Measurements from ENCODE around the gene HMX2. TPM values are rescaled to one million over a fixed set of nuclear protein-coding genes. Genes with fewer than 3 reads are reported as not detected.

HMX2 gene
- total and polyA plus RNA-seq, 2 of the 8 experiments (the other 6 are each of a cell fraction or from before 2014, with no cell fraction given): 2.0 to 2.7 TPM

DNA sequence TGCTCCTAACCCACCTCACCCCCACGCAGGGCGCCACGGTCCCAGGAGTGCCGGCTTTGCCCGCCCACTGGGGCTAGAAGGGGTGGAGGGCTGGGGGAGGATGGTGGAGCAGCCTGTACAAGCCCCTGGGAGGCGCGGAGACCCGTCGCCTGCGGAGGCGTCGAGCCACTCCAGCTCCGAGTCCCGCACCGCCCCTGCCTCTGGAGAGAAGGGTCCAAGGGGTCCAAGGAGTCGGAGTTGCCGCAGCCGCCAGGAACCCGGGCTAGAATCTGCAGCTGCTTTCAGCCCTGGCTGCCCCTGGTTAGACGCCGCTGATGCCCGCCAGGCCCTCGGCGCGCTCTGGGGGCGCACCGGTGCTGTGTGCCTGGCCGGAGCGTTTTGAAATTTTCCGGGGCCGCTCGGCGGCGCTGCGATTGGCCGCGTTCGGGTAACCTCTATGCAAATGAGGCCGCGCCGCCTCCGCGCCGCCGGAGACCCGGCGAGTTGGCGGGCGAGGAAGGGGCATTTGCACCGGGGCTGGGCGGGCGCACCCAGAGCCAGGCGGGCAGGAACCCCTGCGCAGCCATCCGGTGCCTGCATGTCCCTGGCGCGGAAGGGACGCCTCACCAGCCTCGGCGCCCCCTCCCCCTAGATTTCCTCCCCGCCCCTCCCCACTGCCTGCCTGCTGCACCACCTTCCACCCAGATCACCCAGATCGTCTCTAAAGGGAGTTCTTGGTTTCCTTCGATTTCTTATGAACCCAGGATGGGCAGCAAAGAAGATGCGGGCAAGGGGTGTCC is at the start of gene HMX2 (continued):
- TF ChIP-seq EZH2 (IDR thresholded peaks at IDR 0.05; ENCODE audit: low read depth, low read length, severe bottlenecking) (no peak), CREB1 (IDR thresholded peaks at IDR 0.05) (no peak), JUN (IDR thresholded peaks at IDR 0.05; ENCODE audit: low read depth, low read length) (no peak), KDM5A (IDR thresholded peaks at IDR 0.05; ENCODE audit: low read length) (no peak), MAX (IDR thresholded peaks at IDR 0.05) (no peak; the same call in 1 of the 2 replicates), SP4 (IDR thresholded peaks at IDR 0.05; ENCODE audit: low read length) (no peak), SIN3A (conservative IDR thresholded peaks at IDR 0.05 in 1 of 2, IDR thresholded peaks at IDR 0.05 in 1 of 2; ENCODE audit: low read depth in 1 of 2, low read length in 2 of 2) (no peak), ASH2L (IDR thresholded peaks at IDR 0.05; ENCODE audit: low read length) (peak; percentile 31), BRCA1 (IDR thresholded peaks at IDR 0.05; ENCODE audit: low read depth, low read length) (no peak), SP1 (IDR thresholded peaks at IDR 0.05; ENCODE audit: low read depth, low read length) (no peak), ZNF274 (IDR thresholded peaks at IDR 0.05; ENCODE audit: borderline replicate concordance, extremely low read depth, low read length) (no peak), KDM4A (IDR thresholded peaks at IDR 0.05; ENCODE audit: low read depth, low read length, severe bottlenecking) (peak; percentile 10), RNF2 (IDR thresholded peaks at IDR 0.05; ENCODE audit: borderline replicate concordance, low read depth, low read length, missing control alignments, poor library complexity, severe bottlenecking) (no peak), POLR2A (IDR thresholded peaks at IDR 0.05; ENCODE audit: control extremely low read depth in 1 of 2, low read depth in 2 of 2, low read length in 2 of 2) (no peak), POLR2AphosphoS5 (IDR thresholded peaks at IDR 0.05; ENCODE audit: low read depth, low read length) (no peak), CBX5 (IDR thresholded peaks at IDR 0.05; ENCODE audit: low read depth, low read length) (no peak), TCF12 (IDR thresholded peaks at IDR 0.05; ENCODE audit: low read depth, low read length) (no peak), PHF8 (conservative IDR thresholded peaks at IDR 0.05; ENCODE audit: low read depth, low read length) (0 out of 2 replicates have a peak, but pooled peaks have one; percentile 25), CHD2 (IDR thresholded peaks at IDR 0.05; ENCODE audit: low read length) (no peak), GTF2F1 (IDR thresholded peaks at IDR 0.05; ENCODE audit: borderline replicate concordance, low read depth, low read length) (no peak)
- TF ChIP-seq, protein P1, sequence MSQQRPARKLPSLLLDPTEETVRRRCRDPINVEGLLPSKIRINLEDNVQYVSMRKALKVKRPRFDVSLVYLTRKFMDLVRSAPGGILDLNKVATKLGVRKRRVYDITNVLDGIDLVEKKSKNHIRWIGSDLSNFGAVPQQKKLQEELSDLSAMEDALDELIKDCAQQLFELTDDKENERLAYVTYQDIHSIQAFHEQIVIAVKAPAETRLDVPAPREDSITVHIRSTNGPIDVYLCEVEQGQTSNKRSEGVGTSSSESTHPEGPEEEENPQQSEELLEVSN (IDR thresholded peaks at IDR 0.05): peak; percentile 59; the same call in 1 of the 2 replicates
